ENCODE data around the gene LRIT2. TPM values are rescaled to one million over a fixed set of nuclear protein-coding genes. Genes with fewer than 3 reads are reported as not detected.

The LRIT2 gene
- total RNA-seq, result not detected in 2 replicates

DNA sequence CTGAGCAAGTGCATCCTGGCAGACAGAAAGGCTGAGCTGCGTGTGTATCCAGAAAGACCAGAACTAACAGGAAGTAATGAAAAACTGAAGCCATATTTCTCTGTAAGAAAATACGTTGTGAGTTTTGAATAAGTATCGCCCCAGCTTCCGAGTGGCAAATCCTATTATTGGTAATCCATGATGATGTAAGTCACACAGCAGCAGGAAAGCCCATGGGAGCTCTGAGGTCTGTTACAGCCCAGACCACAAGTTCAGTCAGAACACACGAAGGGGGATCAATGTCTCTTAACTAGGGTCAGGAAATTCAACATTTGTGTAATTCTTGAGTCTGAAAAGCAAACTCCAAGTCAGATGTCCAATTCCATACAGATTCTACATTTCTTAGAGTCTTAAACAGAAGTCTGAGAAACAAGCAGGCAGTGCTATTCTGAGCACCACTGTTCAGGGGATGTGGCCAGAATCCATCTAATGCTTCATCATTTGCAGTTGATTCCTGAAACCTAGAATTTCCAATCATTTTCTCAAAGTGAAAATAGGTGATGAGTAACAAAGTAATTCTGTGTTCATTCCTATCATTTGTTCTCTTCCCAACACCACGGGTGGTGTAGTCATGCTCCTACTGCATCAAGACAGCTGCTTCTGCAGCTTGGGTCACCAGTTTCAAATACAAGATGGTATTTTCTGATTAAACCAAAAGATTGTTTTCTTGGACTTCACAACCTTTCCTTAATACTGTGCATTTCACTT lies at the start of gene LRIT2:
Gene LRIT2, minus strand, starts transcription at position 118 of the 747 bp plus-strand sequence. Its CDS starts 24 bp downstream, at position 94.
- Histone ChIP-seq H3K4me3 (ENCODE audit: insufficient read depth, low read length) (no peak within 1 kb of the TSS), H4K20me1 (ENCODE audit: insufficient read depth, low read length) (no peaks in the 10 kb centered on the region), H3K27me3 (ENCODE audit: insufficient read depth, low read length) (no peaks in the 10 kb centered on the region), H2AFZ (ENCODE audit: low read length) (no peak within 1 kb of the TSS), H3K9me3 (ENCODE audit: low read depth, low read length) (no peaks in the 10 kb centered on the region), H3K4me1 (ENCODE audit: insufficient read depth, low read length) (no peaks in the 10 kb centered on the region), H3K27ac (ENCODE audit: low read depth, low read length) (no peak within 1 kb of the TSS), H3K79me2 (ENCODE audit: insufficient read depth, low read length) (no peaks in the 10 kb centered on the region), H3K4me2 (ENCODE audit: insufficient read depth, low read length) (no peak within 1 kb of the TSS), H3K36me3 (ENCODE audit: insufficient read depth, low read length) (no peaks in the 10 kb centered on the region)
- no peak for DNase-seq (ENCODE audit: insufficient read length, low spot score, missing footprints)
- TF ChIP-seq CTCF (IDR thresholded peaks at IDR 0.05; ENCODE audit: extremely low read depth, low read depth, low read length), result no peak

- Histone ChIP-seq H3K79me2 (ENCODE audit: insufficient read depth, low read length) (no peaks in the 10 kb centered on the region), H2AFZ (ENCODE audit: low read length) (no peak overlapping the region), H3K27ac (ENCODE audit: low read depth, low read length) (no peak overlapping the region), H3K36me3 (ENCODE audit: insufficient read depth, low read length) (no peaks in the 10 kb centered on the region), H3K4me3 (ENCODE audit: insufficient read depth, low read length) (no peak overlapping the region), H3K4me2 (ENCODE audit: insufficient read depth, low read length) (no peak overlapping the region), H3K27me3 (ENCODE audit: insufficient read depth, low read length) (no peaks in the 10 kb centered on the region), H3K4me1 (ENCODE audit: insufficient read depth, low read length) (peaks cover 14% of the 10 kb centered on the region), H4K20me1 (ENCODE audit: insufficient read depth, low read length) (no peaks in the 10 kb centered on the region), H3K9me3 (ENCODE audit: low read depth, low read length) (no peaks in the 10 kb centered on the region)
- TF ChIP-seq CTCF (IDR thresholded peaks at IDR 0.05; ENCODE audit: extremely low read depth, low read depth, low read length), result no peak
- DNase-seq (ENCODE audit: insufficient read length, low spot score, missing footprints), result no peak
These were observed 45.4 kb upstream of the LRIT2 start for GRCh38 chr10:84270708-84271107.

DNA sequence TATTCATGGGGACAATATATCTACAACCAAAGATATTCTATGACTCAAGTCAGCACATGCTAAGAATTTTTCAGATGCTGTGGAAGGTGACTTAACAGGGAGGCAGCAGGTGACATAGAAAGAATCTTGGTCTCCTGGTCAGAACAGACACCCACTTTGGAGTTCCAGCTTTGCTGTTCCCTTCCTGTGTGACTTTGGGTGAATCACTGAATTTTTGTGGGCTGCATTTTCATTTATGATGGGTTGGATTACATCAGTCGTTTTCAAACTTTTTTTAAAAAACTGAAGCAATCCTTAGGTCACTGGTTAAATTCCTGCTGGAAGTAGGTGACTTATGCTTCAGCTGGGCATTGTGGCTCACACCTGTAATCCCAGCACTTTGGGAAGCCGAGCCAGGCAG lies 44.4 kb upstream of the LRIT2 start:
- peaks cover 14% of the 10 kb centered on the region for H3K4me1 ChIP-seq (ENCODE audit: insufficient read depth, low read length)
- no peak for DNase-seq (ENCODE audit: insufficient read length, low spot score, missing footprints)
- H3K4me2 ChIP-seq (ENCODE audit: insufficient read depth, low read length), result no peak overlapping the region
- no peaks in the 10 kb centered on the region for H3K9me3 ChIP-seq (ENCODE audit: low read depth, low read length)
- H3K36me3 ChIP-seq (ENCODE audit: insufficient read depth, low read length), result no peaks in the 10 kb centered on the region
- H3K27ac ChIP-seq (ENCODE audit: low read depth, low read length), result no peak overlapping the region
- H3K27me3 ChIP-seq (ENCODE audit: insufficient read depth, low read length), result no peaks in the 10 kb centered on the region
- no peak for TF ChIP-seq CTCF (IDR thresholded peaks at IDR 0.05; ENCODE audit: extremely low read depth, low read depth, low read length)
- no peaks in the 10 kb centered on the region for H3K79me2 ChIP-seq (ENCODE audit: insufficient read depth, low read length)
- H3K4me3 ChIP-seq (ENCODE audit: insufficient read depth, low read length), result no peak overlapping the region
- H2AFZ ChIP-seq (ENCODE audit: low read length), result no peak overlapping the region
- H4K20me1 ChIP-seq (ENCODE audit: insufficient read depth, low read length), result no peaks in the 10 kb centered on the region

DNA sequence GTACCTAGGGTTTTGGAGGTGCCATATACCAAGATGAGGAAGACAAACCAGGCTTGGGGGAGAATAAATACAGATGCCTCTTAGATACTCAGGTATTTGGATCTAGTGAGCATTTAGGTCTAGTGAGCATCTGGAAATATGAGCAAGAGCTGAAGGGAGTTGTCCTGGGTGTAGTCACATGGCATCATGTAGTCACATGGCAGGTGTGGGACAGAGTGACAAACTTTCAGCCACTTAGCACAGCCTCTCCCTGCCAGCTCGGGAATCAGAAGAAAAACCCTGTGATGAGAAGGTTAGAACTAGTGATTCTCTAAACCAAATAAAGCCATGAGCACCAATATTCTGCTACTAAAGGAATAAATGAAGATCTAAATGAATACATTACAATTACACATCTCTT lies 43.8 kb upstream of the LRIT2 start:
- Histone ChIP-seq H3K4me1 (ENCODE audit: insufficient read depth, low read length) (peaks cover 14% of the 10 kb centered on the region), H3K79me2 (ENCODE audit: insufficient read depth, low read length) (no peaks in the 10 kb centered on the region), H3K4me2 (ENCODE audit: insufficient read depth, low read length) (no peak overlapping the region), H3K9me3 (ENCODE audit: low read depth, low read length) (no peaks in the 10 kb centered on the region), H4K20me1 (ENCODE audit: insufficient read depth, low read length) (no peaks in the 10 kb centered on the region), H2AFZ (ENCODE audit: low read length) (no peak overlapping the region), H3K36me3 (ENCODE audit: insufficient read depth, low read length) (no peaks in the 10 kb centered on the region), H3K4me3 (ENCODE audit: insufficient read depth, low read length) (no peak overlapping the region), H3K27me3 (ENCODE audit: insufficient read depth, low read length) (no peaks in the 10 kb centered on the region), H3K27ac (ENCODE audit: low read depth, low read length) (no peak overlapping the region)
- TF ChIP-seq CTCF (IDR thresholded peaks at IDR 0.05; ENCODE audit: extremely low read depth, low read depth, low read length), result no peak
- no peak for DNase-seq (ENCODE audit: insufficient read length, low spot score, missing footprints)

Data from osteoblast (primary cell).